LNCaP clone FGC (cell line): ENCODE data around the gene KCTD7.
A peak's percentile ranks its signal among the peaks of the same experiment; 100 is the strongest.
"Not testable (repeated sequence)": the region's sequence is repeated elsewhere in the genome, so short reads cannot be mapped to it uniquely, and the experiment has no call there.

ENCODE experiments used
- DNase-seq: peaks from one replicate; pipeline ENCODE4 v3.0.0-alpha.2; 2011; ENCODE audit warnings: low read depth
- H3K4me3 ChIP-seq: 2 replicates; pipeline ENCODE4 v1.5.1; 2011; ENCODE audit warnings: mild to moderate bottlenecking, low read depth, low read length, control low read depth
- CTCF ChIP-seq: IDR thresholded peaks from 2 replicates; pipeline ENCODE4 v1.5.1; 2012; ENCODE audit warnings: mild to moderate bottlenecking; ENCODE audit not compliant: control insufficient read depth, insufficient read depth; ENCODE audit errors: extremely low read depth

The KCTD7 gene

GRCh38 chr7:66628361-66629221, at the start of gene KCTD7:
Gene KCTD7, plus strand, starts transcription at chr7:66628881. Its CDS starts 184 bp downstream, at chr7:66629065.
- DNase-seq: peak; percentile 92
- H3K4me3 ChIP-seq: peak within 1 kb of the TSS; percentile 63
- 0 out of 2 replicates have a peak, but pooled peaks have one; percentile 15 for TF ChIP-seq CTCF

- H3K4me3 ChIP-seq, DNase-seq: not testable (repeated sequence)
Measured at GRCh38 chr7:66580380-66580779, 48.3 kb upstream of the KCTD7 start.

GRCh38 chr7:66582816-66583489, 45.7 kb upstream of the KCTD7 start:
- not testable (repeated sequence) for DNase-seq, H3K4me3 ChIP-seq

GRCh38 chr7:66583490-66584110, 45.1 kb upstream of the KCTD7 start:
- H3K4me3 ChIP-seq: no peak overlapping the region
- no peak for TF ChIP-seq CTCF
- no peak for DNase-seq

GRCh38 chr7:66586181-66586580, 42.5 kb upstream of the KCTD7 start:
- TF ChIP-seq CTCF: no peak

GRCh38 chr7:66588226-66588625, 40.5 kb upstream of the KCTD7 start:
- not testable (repeated sequence) for H3K4me3 ChIP-seq

More at GRCh38 chr7:66586181-66586580, 42.5 kb upstream of the KCTD7 start:
- no peak overlapping the region for H3K4me3 ChIP-seq
- DNase-seq: no peak

GRCh38 chr7:66588856-66589570, 39.7 kb upstream of the KCTD7 start:
- not testable (repeated sequence) for DNase-seq, H3K4me3 ChIP-seq

More at GRCh38 chr7:66588226-66588625, 40.5 kb upstream of the KCTD7 start:
- not testable (repeated sequence) for DNase-seq

- H3K4me3 ChIP-seq: peak overlapping the region; percentile 73
- DNase-seq: not testable (repeated sequence)
Measured at GRCh38 chr7:66590302-66591057, 38.2 kb upstream of the KCTD7 start.

- not testable (repeated sequence) for DNase-seq
Measured at GRCh38 chr7:66591058-66591798, 37.5 kb upstream of the KCTD7 start.

More at GRCh38 chr7:66591058-66591798, 37.5 kb upstream of the KCTD7 start:
- H3K4me3 ChIP-seq: peak overlapping the region; percentile 73
